ENCODE measurements around the gene SKIC2.

SKIC2 gene

GRCh38 chr6:31919624-31920303 lies 39.2 kb upstream of the SKIC2 start:
- no peaks in the 10 kb centered on the region; the same call in 1 of the 2 replicates for H3K27me3 ChIP-seq (ENCODE audit: control insufficient read depth, low read length)
- no peak for TF ChIP-seq CTCF (IDR thresholded peaks at IDR 0.05; ENCODE audit: low read depth, low read length, poor library complexity, severe bottlenecking)
- TF ChIP-seq EZH2phosphoT487 (IDR thresholded peaks at IDR 0.05; ENCODE audit: borderline replicate concordance, low read length): no peak
- H3K36me3 ChIP-seq (ENCODE audit: control insufficient read depth, low read length): no peaks in the 10 kb centered on the region
- no peak overlapping the region for H3K4me2 ChIP-seq (ENCODE audit: low read length)
- no peaks in the 10 kb centered on the region for H3F3A ChIP-seq (ENCODE audit: control insufficient read depth, insufficient read depth)
- no peaks in the 10 kb centered on the region for H4K20me1 ChIP-seq (ENCODE audit: control insufficient read depth, insufficient read depth, low read depth, low read length)
- H3K79me2 ChIP-seq (ENCODE audit: control insufficient read depth, low read length): no peaks in the 10 kb centered on the region
- peaks cover 5% of the 10 kb centered on the region for H3K4me1 ChIP-seq (ENCODE audit: control insufficient read depth, low read length)
- H3K9me2 ChIP-seq (replicated peaks; ENCODE audit: control insufficient read depth, low read length): no peaks in the 10 kb centered on the region
- no peak overlapping the region for H3K4me3 ChIP-seq (ENCODE audit: low read length)
- H3K27ac ChIP-seq (ENCODE audit: low read depth, low read length): no peak overlapping the region
- no peaks in the 10 kb centered on the region for H3K9me3 ChIP-seq (ENCODE audit: control insufficient read depth, insufficient read depth, low read length)

- H3K27ac ChIP-seq (ENCODE audit: low read depth, low read length): no peak overlapping the region
- H3K36me3 ChIP-seq (ENCODE audit: control insufficient read depth, low read length): no peaks in the 10 kb centered on the region
Observed at GRCh38 chr6:31920811-31921210, 38.2 kb upstream of the SKIC2 start.

GRCh38 chr6:31922942-31923341 lies 36.0 kb upstream of the SKIC2 start:
- no peaks in the 10 kb centered on the region for H3F3A ChIP-seq (ENCODE audit: control insufficient read depth, insufficient read depth)
- H3K9me3 ChIP-seq (ENCODE audit: control insufficient read depth, insufficient read depth, low read length): no peaks in the 10 kb centered on the region
- H3K36me3 ChIP-seq (ENCODE audit: control insufficient read depth, low read length): no peaks in the 10 kb centered on the region
- H3K4me2 ChIP-seq (ENCODE audit: low read length): no peak overlapping the region
- no peak for TF ChIP-seq EZH2phosphoT487 (IDR thresholded peaks at IDR 0.05; ENCODE audit: borderline replicate concordance, low read length)
- peak; percentile 36 for TF ChIP-seq CTCF (IDR thresholded peaks at IDR 0.05; ENCODE audit: low read depth, low read length, poor library complexity, severe bottlenecking)
- no peak overlapping the region for H3K27ac ChIP-seq (ENCODE audit: low read depth, low read length)
- no peaks in the 10 kb centered on the region for H4K20me1 ChIP-seq (ENCODE audit: control insufficient read depth, insufficient read depth, low read depth, low read length)
- no peak overlapping the region for H3K4me3 ChIP-seq (ENCODE audit: low read length)
- no peaks in the 10 kb centered on the region for H3K4me1 ChIP-seq (ENCODE audit: control insufficient read depth, low read length)
- H3K27me3 ChIP-seq (ENCODE audit: control insufficient read depth, low read length): peaks cover 2% of the 10 kb centered on the region; the same call in 1 of the 2 replicates
- H3K9me2 ChIP-seq (replicated peaks; ENCODE audit: control insufficient read depth, low read length): no peaks in the 10 kb centered on the region
- no peaks in the 10 kb centered on the region for H3K79me2 ChIP-seq (ENCODE audit: control insufficient read depth, low read length)

More at GRCh38 chr6:31920811-31921210, 38.2 kb upstream of the SKIC2 start:
- H3K4me2 ChIP-seq (ENCODE audit: low read length): no peak overlapping the region
- H3K4me3 ChIP-seq (ENCODE audit: low read length): no peak overlapping the region
- H3K27me3 ChIP-seq (ENCODE audit: control insufficient read depth, low read length): no peaks in the 10 kb centered on the region; the same call in 1 of the 2 replicates
- TF ChIP-seq EZH2phosphoT487 (IDR thresholded peaks at IDR 0.05; ENCODE audit: borderline replicate concordance, low read length) (no peak), CTCF (IDR thresholded peaks at IDR 0.05; ENCODE audit: low read depth, low read length, poor library complexity, severe bottlenecking) (no peak)
- H3K4me1 ChIP-seq (ENCODE audit: control insufficient read depth, low read length): no peaks in the 10 kb centered on the region
- no peaks in the 10 kb centered on the region for H3K9me2 ChIP-seq (replicated peaks; ENCODE audit: control insufficient read depth, low read length)
- H3K9me3 ChIP-seq (ENCODE audit: control insufficient read depth, insufficient read depth, low read length): no peaks in the 10 kb centered on the region
- no peaks in the 10 kb centered on the region for H4K20me1 ChIP-seq (ENCODE audit: control insufficient read depth, insufficient read depth, low read depth, low read length)
- H3F3A ChIP-seq (ENCODE audit: control insufficient read depth, insufficient read depth): no peaks in the 10 kb centered on the region
- H3K79me2 ChIP-seq (ENCODE audit: control insufficient read depth, low read length): no peaks in the 10 kb centered on the region
